Stimulated activated CD8-positive, alpha-beta memory T cell treated with anti-CD3 and anti-CD28 coated beads, Interleukin-12 subunit alpha, Interleukin-12 subunit beta, amount 100 ng/mL, for 1 hour (primary cell): ENCODE data around the gene IFNW1.
"Not testable (repeated sequence)": the region's sequence is repeated elsewhere in the genome, so short reads cannot be mapped to it uniquely, and the experiment has no call there.

Source experiments
- DNase-seq: peaks from one replicate; pipeline ENCODE4 v3.0.0-alpha.2; 2020; ENCODE audit warnings: low read depth

IFNW1 gene

GRCh38 chr9:21141427-21141882 is at the start of gene IFNW1:
TSS of gene IFNW1 (minus strand) at chr9:21141832. CDS start at chr9:21141570, 262 bp downstream.
- DNase-seq: no peak

- not testable (repeated sequence) for DNase-seq
Measured at GRCh38 chr9:21187487-21187886, 45.9 kb upstream of the IFNW1 start, which contains the start of gene IFNA4. TSS of gene IFNA4 (minus strand) at chr9:21187587. CDS start at chr9:21187531, 56 bp downstream.

GRCh38 chr9:21182810-21183736 is 41.4 kb upstream of the IFNW1 start:
- not testable (repeated sequence) for DNase-seq

GRCh38 chr9:21174671-21175070 is 33.0 kb upstream of the IFNW1 start:
- no peak for DNase-seq

- DNase-seq: no peak
Measured at GRCh38 chr9:21172156-21172555, 30.5 kb upstream of the IFNW1 start.

- DNase-seq: no peak
Measured at GRCh38 chr9:21171351-21171750, 29.7 kb upstream of the IFNW1 start.

GRCh38 chr9:21166560-21166959 is 24.9 kb upstream of the IFNW1 start, which contains the start of gene IFNA21:
TSS of gene IFNA21 (minus strand) at chr9:21166660. CDS start at chr9:21166612, 48 bp downstream.
- DNase-seq: not testable (repeated sequence)

GRCh38 chr9:21165516-21165915 is 23.9 kb upstream of the IFNW1 start:
- no peak for DNase-seq

GRCh38 chr9:21160178-21160577 is 18.5 kb upstream of the IFNW1 start:
- peak; percentile 13 for DNase-seq

GRCh38 chr9:21155501-21155900 is 13.9 kb upstream of the IFNW1 start:
- no peak for DNase-seq

GRCh38 chr9:21154018-21154608 is 12.5 kb upstream of the IFNW1 start:
- DNase-seq: no peak

GRCh38 chr9:21153336-21154017 is 11.8 kb upstream of the IFNW1 start:
- no peak for DNase-seq

- DNase-seq: no peak
Measured at GRCh38 chr9:21144603-21145002, 3.0 kb upstream of the IFNW1 start.

GRCh38 chr9:21137020-21137419 is 4.6 kb downstream of the IFNW1 start:
- DNase-seq: no peak

GRCh38 chr9:21135736-21136135 is 5.9 kb downstream of the IFNW1 start:
- DNase-seq: no peak

- DNase-seq: not testable (repeated sequence)
Measured at GRCh38 chr9:21128186-21128585, 13.4 kb downstream of the IFNW1 start.

- no peak for DNase-seq
Measured at GRCh38 chr9:21121595-21122251, 19.9 kb downstream of the IFNW1 start.

GRCh38 chr9:21121079-21121478 is 20.6 kb downstream of the IFNW1 start:
- DNase-seq: no peak

- DNase-seq: no peak
Measured at GRCh38 chr9:21119093-21119770, 22.4 kb downstream of the IFNW1 start.

- no peak for DNase-seq
Measured at GRCh38 chr9:21114311-21114710, 27.3 kb downstream of the IFNW1 start.
